ENCODE results near the gene WDR1. TPM values are rescaled to one million over a fixed set of nuclear protein-coding genes. Genes with fewer than 3 reads are reported as not detected.

The WDR1 gene
- total and polyA plus RNA-seq, 3 donors from 2014 or later, result 165 to 295 (median 168) TPM

GRCh38 chr4:10080589-10081217 is 35.9 kb downstream of the WDR1 start:
- intact Hi-C loops (cut with DNase I; ENCODE audit: low total_unique reads), result no loop called here
- Histone ChIP-seq H3K4me3 (no peak overlapping the region), H3K36me3 (ENCODE audit: low read depth, missing control alignments) (no peaks in the 10 kb centered on the region), H3K27me3 (no peaks in the 10 kb centered on the region), H3K4me1 (peaks cover 25% of the 10 kb centered on the region), H3K27ac (no peak overlapping the region), H3K9me3 (no peaks in the 10 kb centered on the region)
- WGBS, 2 donors, result 71 to 82% methylated on average over 10 of the region's 10 CpGs
- no peak for TF ChIP-seq POLR2A (IDR thresholded peaks at IDR 0.05)
- no peak for TF ChIP-seq CTCF (IDR thresholded peaks at IDR 0.05)
- DNase-seq, result no peak

- TF ChIP-seq CTCF (IDR thresholded peaks at IDR 0.05) (no peak), POLR2A (IDR thresholded peaks at IDR 0.05) (no peak)
- WGBS, 2 donors, result 52 to 66% methylated on average over 7 to 8 of the region's 8 CpGs
- intact Hi-C loops (cut with DNase I; ENCODE audit: low total_unique reads), result no loop called here
- no peaks in the 10 kb centered on the region for H3K36me3 ChIP-seq (ENCODE audit: low read depth, missing control alignments)
- H3K4me3 ChIP-seq, result no peak overlapping the region
- no peak overlapping the region for H3K27ac ChIP-seq
- H3K9me3 ChIP-seq, result no peaks in the 10 kb centered on the region
- DNase-seq, result peak; percentile 81
- H3K4me1 ChIP-seq, result peaks cover 25% of the 10 kb centered on the region
- no peaks in the 10 kb centered on the region for H3K27me3 ChIP-seq
Measured at GRCh38 chr4:10079912-10080588, 36.5 kb downstream of the WDR1 start.

GRCh38 chr4:10079256-10079655 is 37.3 kb downstream of the WDR1 start:
- Histone ChIP-seq H3K27me3 (no peaks in the 10 kb centered on the region), H3K9me3 (no peaks in the 10 kb centered on the region), H3K27ac (peak overlapping the region in 1 of 2 donors; percentile 10), H3K4me1 (peaks cover 25% of the 10 kb centered on the region), H3K4me3 (no peak overlapping the region), H3K36me3 (ENCODE audit: low read depth, missing control alignments) (no peaks in the 10 kb centered on the region)
- intact Hi-C loops (cut with DNase I; ENCODE audit: low total_unique reads), result no loop called here
- no peak for DNase-seq
- 69 to 86% methylated on average over 13 to 15 of the region's 15 CpGs for WGBS, 2 donors
- no peak for TF ChIP-seq POLR2A (IDR thresholded peaks at IDR 0.05)
- TF ChIP-seq CTCF (IDR thresholded peaks at IDR 0.05), result no peak

- Histone ChIP-seq H3K9me3 (no peaks in the 10 kb centered on the region), H3K4me3 (no peak overlapping the region), H3K27ac (peak overlapping the region in 1 of 2 donors; percentile 10), H3K27me3 (no peaks in the 10 kb centered on the region), H3K36me3 (ENCODE audit: low read depth, missing control alignments) (no peaks in the 10 kb centered on the region), H3K4me1 (peaks cover 25% of the 10 kb centered on the region)
- 83 to 86% methylated on average over 5 to 26 of the region's 26 CpGs for WGBS, 2 donors
- intact Hi-C loops (cut with DNase I; ENCODE audit: low total_unique reads), result no loop called here
- no peak for DNase-seq
- TF ChIP-seq POLR2A (IDR thresholded peaks at IDR 0.05) (no peak), CTCF (IDR thresholded peaks at IDR 0.05) (no peak)
Measured at GRCh38 chr4:10078481-10079233, 37.9 kb downstream of the WDR1 start.

All from testis (tissue), 3 donors.